Measurements from ENCODE around the gene ERN1. TPM values are rescaled to one million over a fixed set of nuclear protein-coding genes. Genes with fewer than 3 reads are reported as not detected.

The ERN1 gene
- total and polyA plus RNA-seq, 2 of the 8 experiments (the other 6 are each of a cell fraction or from before 2014, with no cell fraction given): 1.8 to 3.9 TPM

DNA sequence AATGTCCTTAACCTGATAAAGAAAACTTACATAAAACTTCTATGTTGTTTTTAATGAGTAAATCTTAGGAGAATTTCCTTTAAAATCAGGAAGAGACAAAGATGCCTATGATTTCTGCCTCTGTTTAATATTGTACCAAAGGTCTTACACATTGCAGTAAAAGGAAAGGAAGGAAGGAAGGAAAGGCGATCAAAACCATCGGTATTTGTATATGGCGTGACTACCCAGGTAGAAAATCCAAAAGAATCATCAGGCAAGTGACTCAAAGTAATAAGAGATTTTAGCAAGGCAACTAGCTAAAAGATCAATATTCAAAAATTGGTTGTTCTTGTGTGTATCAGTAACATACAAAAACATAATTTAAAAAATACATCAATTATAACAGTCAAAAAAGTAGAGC is 113.0 kb downstream of the ERN1 start:
- Histone ChIP-seq H4K91ac (replicated peaks; ENCODE audit: insufficient read length, low read length) (no peak overlapping the region), H3K18ac (ENCODE audit: extremely low read depth, low read length) (no peak overlapping the region), H2BK12ac (ENCODE audit: low read depth, low read length) (no peak overlapping the region), H2BK20ac (ENCODE audit: low read length) (no peak overlapping the region), H2AFZ (ENCODE audit: low read length) (no peak overlapping the region), H3K9me3 (ENCODE audit: insufficient read depth in 2 of 2, low read depth in 1 of 2, low read length in 1 of 2) (no peaks in the 10 kb centered on the region), H3K9ac (replicated peaks in 1 of 4; ENCODE audit: extremely low read depth in 1 of 4, low read depth in 3 of 4, low read length in 3 of 4) (no peak overlapping the region), H4K8ac (ENCODE audit: extremely low read depth, insufficient read depth, low read length) (no peak overlapping the region), H2BK120ac (replicated peaks; ENCODE audit: low read depth, low read length) (no peak overlapping the region), H3K79me2 (ENCODE audit: control insufficient read depth in 1 of 2, insufficient read depth in 2 of 2, low read length in 2 of 2) (no peaks in the 10 kb centered on the region), H3K23me2 (ENCODE audit: low read depth, low read length) (no peaks in the 10 kb centered on the region), H2BK15ac (ENCODE audit: low read length) (no peak overlapping the region), H3K79me1 (ENCODE audit: low read depth, low read length) (no peaks in the 10 kb centered on the region), H3K27ac (ENCODE audit: low read depth, low read length) (no peak overlapping the region), H4K5ac (ENCODE audit: insufficient read length, low read depth, low read length) (no peak overlapping the region), H3K36me3 (ENCODE audit: control insufficient read depth in 2 of 4, insufficient read depth in 4 of 4, low read length in 3 of 4) (no peaks in the 10 kb centered on the region), H3K27me3 (replicated peaks in 1 of 4; ENCODE audit: control insufficient read depth in 3 of 4, extremely low read depth in 1 of 4, insufficient read depth in 3 of 4, low read length in 3 of 4) (no peaks in the 10 kb centered on the region), H3K56ac (replicated peaks; ENCODE audit: insufficient read length, low read depth, low read length) (no peak overlapping the region), H3K23ac (ENCODE audit: insufficient read length) (no peak overlapping the region), H2AK5ac (ENCODE audit: low read depth, low read length) (no peak overlapping the region), H2BK5ac (ENCODE audit: low read depth, low read length) (no peak overlapping the region), H3K4ac (replicated peaks; ENCODE audit: insufficient read length, low read depth, low read length) (no peak overlapping the region), H3K14ac (ENCODE audit: insufficient read length) (no peak overlapping the region), H3K4me1 (replicated peaks in 1 of 4; ENCODE audit: control insufficient read depth in 3 of 4, insufficient read depth in 4 of 4, low read length in 3 of 4) (peaks cover 0 to 5% (median 3%) of the 10 kb centered on the region in 4 experiments; a peak in 5 of 7 replicates), H3K4me3 (ENCODE audit: extremely low read depth in 1 of 4, insufficient read depth in 2 of 4, low read depth in 3 of 4, low read length in 4 of 4) (no peak overlapping the region), H4K20me1 (replicated peaks in 1 of 2; ENCODE audit: control insufficient read depth in 1 of 2, insufficient read depth in 2 of 2, low read length in 2 of 2) (no peaks in the 10 kb centered on the region), H3K4me2 (ENCODE audit: insufficient read depth in 1 of 2, low read depth in 2 of 2, low read length in 2 of 2) (no peak overlapping the region)
- CTCF ChIA-PET (ENCODE audit: partially characterized antibody): interaction anchor here (0.8 to 3.5 kb wide), 26 partner anchors 9 to 177 kb away, joined by 3 to 25 read pairs (median 4); partner anchors contain the start of gene PRR29
- whole genome bisulfite sequencing, 2 experiments (ENCODE audit: extremely low coverage in 1 of 2, insufficient coverage in 1 of 2, insufficient read length in 1 of 2, insufficient replicate concordance in 2 of 2, low coverage in 1 of 2, low lambda C conversion rate in 2 of 2, missing lambda C conversion rate in 1 of 2): 94% methylated on average over 3 of the region's 3 CpGs; no CpG with 5 or more reads in 1 of the 2 experiments
- no peak for FAIRE-seq
- no peak for DNase-seq (ENCODE audit: low read depth in 1 of 2, low spot score in 2 of 2)
- TF ChIP-seq KDM1A (IDR thresholded peaks at IDR 0.05; ENCODE audit: borderline replicate concordance, low read length): no peak
- TF ChIP-seq SRF (IDR thresholded peaks at IDR 0.05; ENCODE audit: low read depth, low read length): no peak
- TF ChIP-seq CREB1 (IDR thresholded peaks at IDR 0.05): no peak
- TF ChIP-seq SP4 (IDR thresholded peaks at IDR 0.05; ENCODE audit: low read length): no peak
- TF ChIP-seq GABPA (IDR thresholded peaks at IDR 0.05; ENCODE audit: borderline replicate concordance, insufficient read depth, low read length): no peak
- TF ChIP-seq PHF8 (conservative IDR thresholded peaks at IDR 0.05; ENCODE audit: low read depth, low read length): no peak
- no peak for TF ChIP-seq ATF2 (IDR thresholded peaks at IDR 0.05; ENCODE audit: low read length)
- TF ChIP-seq CHD1 (IDR thresholded peaks at IDR 0.05; ENCODE audit: low read depth, low read length): no peak
- no peak for TF ChIP-seq CTBP2 (IDR thresholded peaks at IDR 0.05; ENCODE audit: borderline replicate concordance, insufficient read depth, insufficient read length, low read length)
- TF ChIP-seq TBP (IDR thresholded peaks at IDR 0.05; ENCODE audit: low read depth, low read length): no peak
- POLR2A ChIA-PET (ENCODE audit: partially characterized antibody): no interaction called here
